SK-N-SH treated with all-trans-retinoic acid at 6 μM for 48 hours (cell line): ENCODE data around the gene YTHDC2.

Experiments used
- ATAC-seq: fragments of 200-7000 bp; cut with Tn5 transposase; 3 replicates; pipeline ENCODE4 v1.9.1; 2020; ENCODE audit warnings: mild to moderate bottlenecking, moderate library complexity
- ARNTL ChIP-seq: fragments of 450-650 bp; formaldehyde crosslinking; IDR thresholded peaks from 2 replicates; pipeline ENCODE4 v1.5.0; 2020; ENCODE audit warnings: low read depth, mild to moderate bottlenecking, moderate library complexity, borderline replicate concordance
- BACH2 ChIP-seq: fragments of 250-450 bp; sonication (Bioruptor Pico); IDR thresholded peaks from 2 replicates; pipeline ENCODE4 v1.9.0; 2021; ENCODE audit warnings: mild to moderate bottlenecking, borderline replicate concordance
- CSDC2 ChIP-seq: fragments of 250-450 bp; sonication (Bioruptor Pico); IDR thresholded peaks from 2 replicates; pipeline ENCODE4 v1.5.0; 2020; ENCODE audit warnings: mild to moderate bottlenecking, moderate library complexity
- ESRRG ChIP-seq: fragments of 250-450 bp; sonication (Bioruptor Pico); IDR thresholded peaks from 2 replicates; pipeline ENCODE4 v1.6.1; 2021; ENCODE audit warnings: mild to moderate bottlenecking
- GLIS3 ChIP-seq: fragments of 250-450 bp; sonication (Bioruptor Pico); IDR thresholded peaks from 2 replicates; pipeline ENCODE4 v1.5.0; 2020; ENCODE audit warnings: mild to moderate bottlenecking, moderate library complexity
- ISL1 ChIP-seq: fragments of 250-450 bp; sonication (Bioruptor Pico); IDR thresholded peaks from 2 replicates; pipeline ENCODE4 v2.1.2; 2022; ENCODE audit warnings: mild to moderate bottlenecking, moderate library complexity
- OSR1 ChIP-seq: fragments of 250-450 bp; sonication (Bioruptor Pico); IDR thresholded peaks from 2 replicates; pipeline ENCODE4 v1.8.0; 2022; ENCODE audit warnings: moderate library complexity, mild to moderate bottlenecking, inconsistent platforms
- PPARA ChIP-seq: fragments of 250-450 bp; sonication (Bioruptor Pico); IDR thresholded peaks from 2 replicates; pipeline ENCODE4 v1.5.0; 2020; ENCODE audit warnings: mild to moderate bottlenecking, borderline replicate concordance
- RARB ChIP-seq: fragments of 250-450 bp; sonication (Bioruptor Pico); IDR thresholded peaks from 2 replicates; pipeline ENCODE4 v1.8.0; 2021; ENCODE audit warnings: mild to moderate bottlenecking, moderate library complexity
- SNAI2 ChIP-seq: fragments of 250-450 bp; sonication (Bioruptor Pico); IDR thresholded peaks from 2 replicates; pipeline ENCODE4 v1.5.0; 2020; ENCODE audit warnings: mild to moderate bottlenecking, moderate library complexity
- TCF4 ChIP-seq: fragments of 250-450 bp; sonication (Bioruptor Pico); IDR thresholded peaks from 2 replicates; pipeline ENCODE4 v1.8.0; 2021; ENCODE audit warnings: mild to moderate bottlenecking, moderate library complexity, borderline replicate concordance
- TOX ChIP-seq: fragments of 250-450 bp; sonication (Bioruptor Pico); IDR thresholded peaks from 2 replicates; pipeline ENCODE4 v1.8.0; 2021; ENCODE audit warnings: mild to moderate bottlenecking, moderate library complexity, borderline replicate concordance
- ZC3H10 ChIP-seq: fragments of 250-450 bp; sonication (Bioruptor Pico); IDR thresholded peaks from 2 replicates; pipeline ENCODE4 v1.5.1; 2021; ENCODE audit warnings: mild to moderate bottlenecking, moderate library complexity
- ZNF565 ChIP-seq: fragments of 450-650 bp; formaldehyde crosslinking; conservative IDR thresholded peaks from 2 replicates; pipeline ENCODE4 v1.5.0; 2020; ENCODE audit warnings: low read depth, mild to moderate bottlenecking, moderate library complexity
- ZNF70 ChIP-seq: fragments of 450-650 bp; formaldehyde crosslinking; IDR thresholded peaks from 2 replicates; pipeline ENCODE4 v1.5.0; 2020; ENCODE audit warnings: mild to moderate bottlenecking, moderate library complexity
- ZNF8 ChIP-seq: fragments of 450-650 bp; formaldehyde crosslinking; IDR thresholded peaks from 2 replicates; pipeline ENCODE4 v1.5.0; 2020; ENCODE audit warnings: mild to moderate bottlenecking, moderate library complexity
- TF ChIP-seq, protein P1 (sequence below): fragments of 250-450 bp; sonication (Bioruptor Pico); IDR thresholded peaks from 2 replicates; pipeline ENCODE4 v1.8.0; 2021; ENCODE audit warnings: low read depth, mild to moderate bottlenecking, moderate library complexity, borderline replicate concordance
- TF ChIP-seq, protein P2 (sequence below): fragments of 250-450 bp; sonication (Bioruptor Pico); IDR thresholded peaks from 2 replicates; pipeline ENCODE4 v1.5.1; 2020; ENCODE audit warnings: low read depth, mild to moderate bottlenecking, moderate library complexity
- TF ChIP-seq, protein P3 (sequence below): fragments of 250-450 bp; sonication (Bioruptor Pico); IDR thresholded peaks from 2 replicates; pipeline ENCODE4 v1.5.1; 2021; ENCODE audit warnings: mild to moderate bottlenecking, moderate library complexity
- TF ChIP-seq, protein P4 (sequence below): fragments of 250-450 bp; sonication (Bioruptor Pico); IDR thresholded peaks from 2 replicates; pipeline ENCODE4 v1.5.0; 2020; ENCODE audit warnings: mild to moderate bottlenecking, moderate library complexity

YTHDC2 gene

DNA sequence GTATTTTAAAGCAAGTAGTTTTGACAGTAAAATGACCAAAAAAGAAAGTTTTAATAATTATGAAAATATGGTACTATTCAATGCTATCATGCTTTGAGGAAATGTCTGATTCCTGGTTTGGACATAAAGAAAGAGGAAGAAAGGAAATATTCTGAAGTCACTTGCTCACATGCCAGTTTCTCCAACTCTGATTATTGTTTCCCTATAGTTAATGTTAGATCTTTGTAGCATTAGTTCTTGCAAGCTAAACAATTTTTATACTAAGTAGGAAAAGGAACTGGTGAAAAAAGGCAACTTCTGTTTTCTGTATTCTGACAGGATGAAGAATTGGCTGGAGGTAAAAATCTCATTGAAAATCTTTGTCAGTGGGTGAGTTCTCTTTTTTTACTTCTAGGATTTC is 119.5 kb downstream of the YTHDC2 start:
- ATAC-seq, result no peak
- TF ChIP-seq ZNF8 (CRISPR knock-in tag) (no peak), ESRRG (no peak), OSR1 (CRISPR knock-in tag) (no peak), ZNF70 (CRISPR knock-in tag) (no peak), ZNF565 (CRISPR knock-in tag) (no peak), PPARA (CRISPR knock-in tag) (no peak), TOX (no peak), ISL1 (CRISPR knock-in tag) (no peak), TCF4 (CRISPR knock-in tag) (no peak), RARB (CRISPR knock-in tag) (no peak)
- TF ChIP-seq, protein P1, sequence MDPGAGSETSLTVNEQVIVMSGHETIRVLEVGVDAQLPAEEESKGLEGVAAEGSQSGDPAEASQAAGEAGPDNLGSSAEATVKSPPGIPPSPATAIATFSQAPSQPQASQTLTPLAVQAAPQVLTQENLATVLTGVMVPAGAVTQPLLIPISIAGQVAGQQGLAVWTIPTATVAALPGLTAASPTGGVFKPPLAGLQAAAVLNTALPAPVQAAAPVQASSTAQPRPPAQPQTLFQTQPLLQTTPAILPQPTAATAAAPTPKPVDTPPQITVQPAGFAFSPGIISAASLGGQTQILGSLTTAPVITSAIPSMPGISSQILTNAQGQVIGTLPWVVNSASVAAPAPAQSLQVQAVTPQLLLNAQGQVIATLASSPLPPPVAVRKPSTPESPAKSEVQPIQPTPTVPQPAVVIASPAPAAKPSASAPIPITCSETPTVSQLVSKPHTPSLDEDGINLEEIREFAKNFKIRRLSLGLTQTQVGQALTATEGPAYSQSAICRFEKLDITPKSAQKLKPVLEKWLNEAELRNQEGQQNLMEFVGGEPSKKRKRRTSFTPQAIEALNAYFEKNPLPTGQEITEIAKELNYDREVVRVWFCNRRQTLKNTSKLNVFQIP, result no peak
- TF ChIP-seq, protein P2, sequence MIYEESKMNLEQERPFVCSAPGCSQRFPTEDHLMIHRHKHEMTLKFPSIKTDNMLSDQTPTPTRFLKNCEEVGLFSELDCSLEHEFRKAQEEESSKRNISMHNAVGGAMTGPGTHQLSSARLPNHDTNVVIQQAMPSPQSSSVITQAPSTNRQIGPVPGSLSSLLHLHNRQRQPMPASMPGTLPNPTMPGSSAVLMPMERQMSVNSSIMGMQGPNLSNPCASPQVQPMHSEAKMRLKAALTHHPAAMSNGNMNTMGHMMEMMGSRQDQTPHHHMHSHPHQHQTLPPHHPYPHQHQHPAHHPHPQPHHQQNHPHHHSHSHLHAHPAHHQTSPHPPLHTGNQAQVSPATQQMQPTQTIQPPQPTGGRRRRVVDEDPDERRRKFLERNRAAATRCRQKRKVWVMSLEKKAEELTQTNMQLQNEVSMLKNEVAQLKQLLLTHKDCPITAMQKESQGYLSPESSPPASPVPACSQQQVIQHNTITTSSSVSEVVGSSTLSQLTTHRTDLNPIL (CRISPR knock-in tag), result no peak
- TF ChIP-seq, protein P3, sequence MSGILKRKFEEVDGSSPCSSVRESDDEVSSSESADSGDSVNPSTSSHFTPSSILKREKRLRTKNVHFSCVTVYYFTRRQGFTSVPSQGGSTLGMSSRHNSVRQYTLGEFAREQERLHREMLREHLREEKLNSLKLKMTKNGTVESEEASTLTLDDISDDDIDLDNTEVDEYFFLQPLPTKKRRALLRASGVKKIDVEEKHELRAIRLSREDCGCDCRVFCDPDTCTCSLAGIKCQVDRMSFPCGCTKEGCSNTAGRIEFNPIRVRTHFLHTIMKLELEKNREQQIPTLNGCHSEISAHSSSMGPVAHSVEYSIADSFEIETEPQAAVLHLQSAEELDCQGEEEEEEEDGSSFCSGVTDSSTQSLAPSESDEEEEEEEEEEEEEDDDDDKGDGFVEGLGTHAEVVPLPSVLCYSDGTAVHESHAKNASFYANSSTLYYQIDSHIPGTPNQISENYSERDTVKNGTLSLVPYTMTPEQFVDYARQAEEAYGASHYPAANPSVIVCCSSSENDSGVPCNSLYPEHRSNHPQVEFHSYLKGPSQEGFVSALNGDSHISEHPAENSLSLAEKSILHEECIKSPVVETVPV (CRISPR knock-in tag), result no peak
- TF ChIP-seq, all 23 proteins: peak for 0

DNA sequence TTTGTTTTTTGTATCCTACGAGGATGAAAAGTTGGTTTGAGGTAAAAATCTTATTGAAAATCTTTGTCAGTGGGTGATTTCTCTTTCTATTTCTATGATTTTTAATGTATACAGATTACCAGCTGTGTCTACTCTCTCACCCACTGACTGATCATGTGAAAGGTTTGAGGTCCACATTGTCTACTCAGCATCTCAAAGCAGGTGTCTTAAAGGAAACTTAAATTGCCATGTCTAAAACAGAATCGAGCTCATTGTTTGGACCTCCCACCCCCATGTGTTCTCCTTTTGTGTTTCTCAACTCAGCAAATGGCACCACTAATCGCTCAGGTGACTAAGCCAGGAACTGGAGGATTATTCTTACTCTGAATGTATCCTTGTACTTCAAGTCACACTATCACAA is 121.5 kb downstream of the YTHDC2 start:
- no peak for ATAC-seq
- TF ChIP-seq TCF4 (CRISPR knock-in tag) (no peak), ZC3H10 (no peak), PPARA (CRISPR knock-in tag) (no peak), CSDC2 (no peak), TOX (no peak), OSR1 (CRISPR knock-in tag) (no peak), ARNTL (CRISPR knock-in tag) (no peak), ZNF8 (CRISPR knock-in tag) (no peak), GLIS3 (no peak), BACH2 (CRISPR knock-in tag) (no peak), ZNF70 (CRISPR knock-in tag) (no peak), ISL1 (CRISPR knock-in tag) (no peak), RARB (CRISPR knock-in tag) (no peak), SNAI2 (no peak), ESRRG (no peak), ZNF565 (CRISPR knock-in tag) (no peak)
- TF ChIP-seq, protein P1, result no peak
- TF ChIP-seq, protein P3 (CRISPR knock-in tag), result no peak
- TF ChIP-seq, protein P2 (CRISPR knock-in tag), result no peak
- TF ChIP-seq, protein P4, sequence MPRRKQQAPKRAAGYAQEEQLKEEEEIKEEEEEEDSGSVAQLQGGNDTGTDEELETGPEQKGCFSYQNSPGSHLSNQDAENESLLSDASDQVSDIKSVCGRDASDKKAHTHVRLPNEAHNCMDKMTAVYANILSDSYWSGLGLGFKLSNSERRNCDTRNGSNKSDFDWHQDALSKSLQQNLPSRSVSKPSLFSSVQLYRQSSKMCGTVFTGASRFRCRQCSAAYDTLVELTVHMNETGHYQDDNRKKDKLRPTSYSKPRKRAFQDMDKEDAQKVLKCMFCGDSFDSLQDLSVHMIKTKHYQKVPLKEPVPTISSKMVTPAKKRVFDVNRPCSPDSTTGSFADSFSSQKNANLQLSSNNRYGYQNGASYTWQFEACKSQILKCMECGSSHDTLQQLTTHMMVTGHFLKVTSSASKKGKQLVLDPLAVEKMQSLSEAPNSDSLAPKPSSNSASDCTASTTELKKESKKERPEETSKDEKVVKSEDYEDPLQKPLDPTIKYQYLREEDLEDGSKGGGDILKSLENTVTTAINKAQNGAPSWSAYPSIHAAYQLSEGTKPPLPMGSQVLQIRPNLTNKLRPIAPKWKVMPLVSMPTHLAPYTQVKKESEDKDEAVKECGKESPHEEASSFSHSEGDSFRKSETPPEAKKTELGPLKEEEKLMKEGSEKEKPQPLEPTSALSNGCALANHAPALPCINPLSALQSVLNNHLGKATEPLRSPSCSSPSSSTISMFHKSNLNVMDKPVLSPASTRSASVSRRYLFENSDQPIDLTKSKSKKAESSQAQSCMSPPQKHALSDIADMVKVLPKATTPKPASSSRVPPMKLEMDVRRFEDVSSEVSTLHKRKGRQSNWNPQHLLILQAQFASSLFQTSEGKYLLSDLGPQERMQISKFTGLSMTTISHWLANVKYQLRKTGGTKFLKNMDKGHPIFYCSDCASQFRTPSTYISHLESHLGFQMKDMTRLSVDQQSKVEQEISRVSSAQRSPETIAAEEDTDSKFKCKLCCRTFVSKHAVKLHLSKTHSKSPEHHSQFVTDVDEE (CRISPR knock-in tag), result no peak
- TF ChIP-seq, all 23 proteins: peak for 0
